ENCODE results near the gene PRKCZ. TPM values are rescaled to one million over a fixed set of nuclear protein-coding genes. Genes with fewer than 3 reads are reported as not detected.

The PRKCZ gene
- total RNA-seq, 1 experiment from 2014 or later: 1.9 TPM

GRCh38 chr1:2078170-2078569, 28.0 kb downstream of the PRKCZ start:
- ChIA-PET POLR2A (ENCODE audit: low non-redundant PET) (no interaction called here), CTCF (no interaction called here)

GRCh38 chr1:2079396-2080085, 29.3 kb downstream of the PRKCZ start:
- no peak overlapping the region for H3K27ac ChIP-seq (ENCODE audit: low read depth, low read length, poor library complexity, severe bottlenecking)
- DNase-seq (ENCODE audit: low spot score): no peak
- BruUV-seq (replicated peaks): no TSS peak
- H3K9me3 ChIP-seq (ENCODE audit: low read depth, low read length, poor library complexity, severe bottlenecking): peaks cover 16% of the 10 kb centered on the region
- H3K27me3 ChIP-seq (replicated peaks; ENCODE audit: insufficient read depth, low read depth, low read length, poor library complexity): peaks cover 15% of the 10 kb centered on the region
- H3K36me3 ChIP-seq (ENCODE audit: insufficient read depth, low read length, poor library complexity, severe bottlenecking): no peaks in the 10 kb centered on the region
- TF ChIP-seq EZH2 (IDR thresholded peaks at IDR 0.05; ENCODE audit: borderline replicate concordance, low read depth, low read length, poor library complexity, severe bottlenecking) (no peak), CTCF (conservative IDR thresholded peaks at IDR 0.05; ENCODE audit: low read depth, low read length) (no peak)
- H3K4me3 ChIP-seq (ENCODE audit: low read depth, low read length, poor library complexity, severe bottlenecking): no peak overlapping the region
- intact Hi-C loops (cut with micrococcal nuclease; ENCODE audit: unreplicated experiment): no loop called here
- no peaks in the 10 kb centered on the region for H3K4me1 ChIP-seq (ENCODE audit: insufficient read depth, low read length, poor library complexity, severe bottlenecking)
- ChIA-PET POLR2A (ENCODE audit: low non-redundant PET) (no interaction called here), CTCF (no interaction called here)

More at GRCh38 chr1:2078170-2078569, 28.0 kb downstream of the PRKCZ start:
- no peaks in the 10 kb centered on the region for H3K4me1 ChIP-seq (ENCODE audit: insufficient read depth, low read length, poor library complexity, severe bottlenecking)
- H3K4me3 ChIP-seq (ENCODE audit: low read depth, low read length, poor library complexity, severe bottlenecking): no peak overlapping the region
- no peak overlapping the region for H3K27ac ChIP-seq (ENCODE audit: low read depth, low read length, poor library complexity, severe bottlenecking)
- no TSS peak for BruUV-seq (replicated peaks)
- DNase-seq (ENCODE audit: low spot score): no peak
- H3K36me3 ChIP-seq (ENCODE audit: insufficient read depth, low read length, poor library complexity, severe bottlenecking): no peaks in the 10 kb centered on the region
- intact Hi-C loops (cut with micrococcal nuclease; ENCODE audit: unreplicated experiment): no loop called here
- TF ChIP-seq EZH2 (IDR thresholded peaks at IDR 0.05; ENCODE audit: borderline replicate concordance, low read depth, low read length, poor library complexity, severe bottlenecking) (no peak), CTCF (conservative IDR thresholded peaks at IDR 0.05; ENCODE audit: low read depth, low read length) (no peak)
- peaks cover 23% of the 10 kb centered on the region for H3K27me3 ChIP-seq (replicated peaks; ENCODE audit: insufficient read depth, low read depth, low read length, poor library complexity)
- peaks cover 16% of the 10 kb centered on the region for H3K9me3 ChIP-seq (ENCODE audit: low read depth, low read length, poor library complexity, severe bottlenecking)

- intact Hi-C loops (cut with micrococcal nuclease; ENCODE audit: unreplicated experiment): no loop called here
- H3K27ac ChIP-seq (ENCODE audit: low read depth, low read length, poor library complexity, severe bottlenecking): no peak overlapping the region
- H3K4me3 ChIP-seq (ENCODE audit: low read depth, low read length, poor library complexity, severe bottlenecking): no peak overlapping the region
- H3K36me3 ChIP-seq (ENCODE audit: insufficient read depth, low read length, poor library complexity, severe bottlenecking): no peaks in the 10 kb centered on the region
- no peaks in the 10 kb centered on the region for H3K4me1 ChIP-seq (ENCODE audit: insufficient read depth, low read length, poor library complexity, severe bottlenecking)
- no peak for DNase-seq (ENCODE audit: low spot score)
- BruUV-seq (replicated peaks): no TSS peak
- POLR2A ChIA-PET (ENCODE audit: low non-redundant PET): no interaction called here
- CTCF ChIA-PET: no interaction called here
- TF ChIP-seq CTCF (conservative IDR thresholded peaks at IDR 0.05; ENCODE audit: low read depth, low read length) (no peak), EZH2 (IDR thresholded peaks at IDR 0.05; ENCODE audit: borderline replicate concordance, low read depth, low read length, poor library complexity, severe bottlenecking) (no peak)
- peaks cover 9% of the 10 kb centered on the region for H3K27me3 ChIP-seq (replicated peaks; ENCODE audit: insufficient read depth, low read depth, low read length, poor library complexity)
- H3K9me3 ChIP-seq (ENCODE audit: low read depth, low read length, poor library complexity, severe bottlenecking): peaks cover 16% of the 10 kb centered on the region
Measured at GRCh38 chr1:2080140-2080539, 29.9 kb downstream of the PRKCZ start.
